Measurements from ENCODE around the gene CRADD. TPM values are rescaled to one million over a fixed set of nuclear protein-coding genes. Genes with fewer than 3 reads are reported as not detected.
"Not testable (repeated sequence)": the region's sequence is repeated elsewhere in the genome, so short reads cannot be mapped to it uniquely, and the experiment has no call there.

CRADD gene
- total and polyA plus RNA-seq, 2 donors (not counting 1 experiment from before 2014, with no cell fraction given), result 5.8 to 15.1 TPM

- Histone ChIP-seq H3K9me3 (ENCODE audit: control extremely low read depth in 1 of 3, control insufficient read depth in 2 of 3, insufficient read depth in 1 of 3, low read length in 2 of 3) (peaks cover 0 to 17% (median 15%) of the 10 kb centered on the region in 3 donors), H3K4me3 (ENCODE audit: control extremely low read depth in 1 of 5, extremely low read depth in 1 of 5, insufficient read depth in 1 of 5, low read depth in 2 of 5, low read length in 4 of 5) (no peak overlapping the region), H3K79me2 (ENCODE audit: control insufficient read depth, insufficient read depth, low read length) (no peaks in the 10 kb centered on the region), H3K27ac (ENCODE audit: low read length in 2 of 2) (no peak overlapping the region), H2AFZ (ENCODE audit: insufficient read depth, low read depth, low read length, poor library complexity, severe bottlenecking) (no peak overlapping the region), H3K4me1 (ENCODE audit: control insufficient read depth in 2 of 2, insufficient read depth in 2 of 2, low read length in 2 of 2) (no peaks in the 10 kb centered on the region), H4K20me1 (ENCODE audit: control insufficient read depth, insufficient read depth, low read length, poor library complexity, severe bottlenecking) (no peaks in the 10 kb centered on the region), H3K9ac (ENCODE audit: low read length) (no peak overlapping the region), H3K4me2 (replicated peaks; ENCODE audit: low read depth, low read length, poor library complexity, severe bottlenecking) (no peak overlapping the region), H3K36me3 (replicated peaks in 1 of 2; ENCODE audit: control extremely low read depth in 1 of 2, control insufficient read depth in 1 of 2, extremely low read depth in 1 of 2, insufficient read depth in 2 of 2, low read length in 1 of 2) (no peaks in the 10 kb centered on the region), H3K27me3 (replicated peaks in 1 of 4; ENCODE audit: control extremely low read depth in 1 of 4, control insufficient read depth in 3 of 4, insufficient read depth in 4 of 4, low read length in 3 of 4) (no peaks in the 10 kb centered on the region)
- intact Hi-C loops (cut with micrococcal nuclease), result no loop called here
- CTCF ChIA-PET, result no interaction called here
- no peak overlapping the region for H3K4me3 Mint-ChIP-seq
- TF ChIP-seq CTCF (IDR thresholded peaks at IDR 0.05) (no peak), EZH2 (IDR thresholded peaks at IDR 0.05; ENCODE audit: borderline replicate concordance, insufficient read depth, low read depth, low read length, poor library complexity, severe bottlenecking) (no peak)
- H3K9me3 Mint-ChIP-seq (ENCODE audit: insufficient read depth), result peaks cover 15% of the 10 kb centered on the region
- no peak for ATAC-seq (ENCODE audit: low read depth)
- POLR2A ChIA-PET, result no interaction called here
- no peaks in the 10 kb centered on the region for H3K4me1 Mint-ChIP-seq
- no peaks in the 10 kb centered on the region for H3K27me3 Mint-ChIP-seq
- H3K27ac Mint-ChIP-seq, result no peak overlapping the region
- no peak for DNase-seq
- WGBS (ENCODE audit: insufficient coverage), result 100% methylated on average over 2 of the region's 3 CpGs
Measured at GRCh38 chr12:93753285-93753684, 76.1 kb downstream of the CRADD start.

GRCh38 chr12:93753838-93754429, 76.8 kb downstream of the CRADD start:
- Histone ChIP-seq H3K79me2 (ENCODE audit: control insufficient read depth, insufficient read depth, low read length) (no peaks in the 10 kb centered on the region), H2AFZ (ENCODE audit: insufficient read depth, low read depth, low read length, poor library complexity, severe bottlenecking) (no peak overlapping the region), H3K9me3 (ENCODE audit: control extremely low read depth in 1 of 3, control insufficient read depth in 2 of 3, insufficient read depth in 1 of 3, low read length in 2 of 3) (peaks cover 0 to 17% (median 15%) of the 10 kb centered on the region in 3 donors), H3K4me1 (ENCODE audit: control insufficient read depth in 2 of 2, insufficient read depth in 2 of 2, low read length in 2 of 2) (no peaks in the 10 kb centered on the region), H3K9ac (ENCODE audit: low read length) (no peak overlapping the region), H3K27ac (ENCODE audit: low read length in 2 of 2) (no peak overlapping the region), H3K36me3 (replicated peaks in 1 of 2; ENCODE audit: control extremely low read depth in 1 of 2, control insufficient read depth in 1 of 2, extremely low read depth in 1 of 2, insufficient read depth in 2 of 2, low read length in 1 of 2) (no peaks in the 10 kb centered on the region), H4K20me1 (ENCODE audit: control insufficient read depth, insufficient read depth, low read length, poor library complexity, severe bottlenecking) (no peaks in the 10 kb centered on the region), H3K4me3 (ENCODE audit: control extremely low read depth in 1 of 5, extremely low read depth in 1 of 5, insufficient read depth in 1 of 5, low read depth in 2 of 5, low read length in 4 of 5) (no peak overlapping the region), H3K27me3 (replicated peaks in 1 of 4; ENCODE audit: control extremely low read depth in 1 of 4, control insufficient read depth in 3 of 4, insufficient read depth in 4 of 4, low read length in 3 of 4) (no peaks in the 10 kb centered on the region), H3K4me2 (replicated peaks; ENCODE audit: low read depth, low read length, poor library complexity, severe bottlenecking) (no peak overlapping the region)
- Mint-ChIP-seq H3K4me1 (peaks cover 1% of the 10 kb centered on the region), H3K27me3 (no peaks in the 10 kb centered on the region), H3K4me3 (no peak overlapping the region), H3K9me3 (ENCODE audit: insufficient read depth) (peaks cover 15% of the 10 kb centered on the region), H3K27ac (no peak overlapping the region)
- POLR2A ChIA-PET, result no interaction called here
- no peak for TF ChIP-seq CTCF (IDR thresholded peaks at IDR 0.05)
- TF ChIP-seq EZH2 (IDR thresholded peaks at IDR 0.05; ENCODE audit: borderline replicate concordance, insufficient read depth, low read depth, low read length, poor library complexity, severe bottlenecking), result no peak
- no peak for ATAC-seq (ENCODE audit: low read depth)
- no peak for DNase-seq
- intact Hi-C loops (cut with micrococcal nuclease), result no loop called here
- 93% methylated on average over 3 of the region's 3 CpGs for WGBS (ENCODE audit: insufficient coverage)
- CTCF ChIA-PET, result no interaction called here

GRCh38 chr12:93754859-93755258, 77.7 kb downstream of the CRADD start:
- H3K9me3 ChIP-seq (ENCODE audit: control extremely low read depth in 1 of 3, control insufficient read depth in 2 of 3, insufficient read depth in 1 of 3, low read length in 2 of 3), result peaks cover 0 to 17% (median 15%) of the 10 kb centered on the region in 3 donors
- intact Hi-C loops (cut with micrococcal nuclease); ATAC-seq (ENCODE audit: low read depth); H3K27me3 Mint-ChIP-seq; H4K20me1 ChIP-seq (ENCODE audit: control insufficient read depth, insufficient read depth, low read length, poor library complexity, severe bottlenecking); H3K27me3 ChIP-seq (replicated peaks in 1 of 4; ENCODE audit: control extremely low read depth in 1 of 4, control insufficient read depth in 3 of 4, insufficient read depth in 4 of 4, low read length in 3 of 4); H3K36me3 ChIP-seq (replicated peaks in 1 of 2; ENCODE audit: control extremely low read depth in 1 of 2, control insufficient read depth in 1 of 2, extremely low read depth in 1 of 2, insufficient read depth in 2 of 2, low read length in 1 of 2); H3K4me1 Mint-ChIP-seq; POLR2A ChIA-PET; H3K4me3 ChIP-seq (ENCODE audit: control extremely low read depth in 1 of 5, extremely low read depth in 1 of 5, insufficient read depth in 1 of 5, low read depth in 2 of 5, low read length in 4 of 5); H2AFZ ChIP-seq (ENCODE audit: insufficient read depth, low read depth, low read length, poor library complexity, severe bottlenecking); H3K79me2 ChIP-seq (ENCODE audit: control insufficient read depth, insufficient read depth, low read length); CTCF ChIA-PET; H3K4me3 Mint-ChIP-seq; DNase-seq; H3K27ac ChIP-seq (ENCODE audit: low read length in 2 of 2); H3K4me2 ChIP-seq (replicated peaks; ENCODE audit: low read depth, low read length, poor library complexity, severe bottlenecking); H3K9ac ChIP-seq (ENCODE audit: low read length); H3K4me1 ChIP-seq (ENCODE audit: control insufficient read depth in 2 of 2, insufficient read depth in 2 of 2, low read length in 2 of 2); H3K27ac Mint-ChIP-seq: not testable (repeated sequence)
- peaks cover 15% of the 10 kb centered on the region for H3K9me3 Mint-ChIP-seq (ENCODE audit: insufficient read depth)
